Measurements from ENCODE around the gene ZFP36. TPM values are rescaled to one million over a fixed set of nuclear protein-coding genes. Genes with fewer than 3 reads are reported as not detected.
A peak's percentile ranks its signal among the peaks of the same experiment; 100 is the strongest.

Gene ZFP36
- total and polyA plus RNA-seq, 2 of the 8 experiments (the other 6 are each of a cell fraction or from before 2014, with no cell fraction given), result 4.0 to 10.9 TPM

GRCh38 chr19:39402346-39403300 is 4.0 kb upstream of the ZFP36 start (continued):
- TF ChIP-seq E2F6 (IDR thresholded peaks at IDR 0.05) (peak; percentile 79), POLR2A (IDR thresholded peaks at IDR 0.05; ENCODE audit: control extremely low read depth in 1 of 2, low read depth in 2 of 2, low read length in 2 of 2) (peak in 1 of 2 experiments; percentile 76; a peak in 2 of 3 replicates), HDAC2 (IDR thresholded peaks at IDR 0.05; ENCODE audit: borderline replicate concordance in 1 of 2, low read depth in 2 of 2, low read length in 2 of 2) (peak in 1 of 2 experiments; percentile 77; a peak in 1 of 4 replicates), RNF2 (IDR thresholded peaks at IDR 0.05; ENCODE audit: borderline replicate concordance, low read depth, low read length, missing control alignments, poor library complexity, severe bottlenecking) (no peak), TBP (IDR thresholded peaks at IDR 0.05; ENCODE audit: low read depth, low read length) (peak; percentile 64; the same call in 1 of the 2 replicates), TAF7 (optimal IDR thresholded peaks at IDR 0.05; ENCODE audit: borderline replicate concordance, low read depth, low read length) (peak; percentile 63), RBBP5 (IDR thresholded peaks at IDR 0.05; ENCODE audit: borderline replicate concordance, low read depth, low read length) (peak; percentile 93), CREB1 (IDR thresholded peaks at IDR 0.05) (peak; percentile 44), SIN3A (conservative IDR thresholded peaks at IDR 0.05 in 1 of 2, IDR thresholded peaks at IDR 0.05 in 1 of 2; ENCODE audit: low read depth in 1 of 2, low read length in 2 of 2) (0 out of 4 replicates have a peak, but pooled peaks of 1 of the 2 experiments have one; percentile 35), BACH1 (IDR thresholded peaks at IDR 0.05; ENCODE audit: low read length) (peak; percentile 67; the same call in 1 of the 2 replicates), SIX5 (IDR thresholded peaks at IDR 0.05; ENCODE audit: low read depth, low read length) (no peak), GTF2F1 (IDR thresholded peaks at IDR 0.05; ENCODE audit: borderline replicate concordance, low read depth, low read length) (no peak), TAF1 (IDR thresholded peaks at IDR 0.05; ENCODE audit: low read depth, low read length) (peak; percentile 74), PHF8 (conservative IDR thresholded peaks at IDR 0.05; ENCODE audit: low read depth, low read length) (peak; percentile 49), TCF12 (IDR thresholded peaks at IDR 0.05; ENCODE audit: low read depth, low read length) (no peak)

Measured in H1 (cell line).